IgD-negative memory B cell (primary cell): Measurements from ENCODE around the gene ABCD3. TPM values are rescaled to one million over a fixed set of nuclear protein-coding genes. Genes with fewer than 3 reads are reported as not detected.

Experiments
- H3K27ac Mint-ChIP-seq, 3 donors: one replicate each; pipeline ENCODE4 v1.8.0; 2020 to 2022; ENCODE audit warnings: mild to moderate bottlenecking in 3 of 3, mixed read lengths in 3 of 3, moderate library complexity in 1 of 3
- H3K27me3 Mint-ChIP-seq: one replicate; pipeline ENCODE4 v1.8.0; 2021; ENCODE audit warnings: mixed read lengths
- H3K36me3 Mint-ChIP-seq: one replicate; pipeline ENCODE4 v1.8.0; 2020; ENCODE audit warnings: mild to moderate bottlenecking, mixed read lengths
- H3K4me1 Mint-ChIP-seq, 3 donors: one replicate each; pipeline ENCODE4 v1.8.0; 2020 to 2022; ENCODE audit warnings: mixed read lengths in 3 of 3, mild to moderate bottlenecking in 1 of 3
- H3K4me3 Mint-ChIP-seq, 4 donors: one replicate each; pipeline ENCODE4 v1.8.0; 2020 to 2022; ENCODE audit warnings: mild to moderate bottlenecking in 4 of 4, mixed read lengths in 4 of 4, moderate library complexity in 3 of 4
- H3K9me3 Mint-ChIP-seq, 3 donors: one replicate each; pipeline ENCODE4 v1.8.0; 2020 to 2021; ENCODE audit warnings: mixed read lengths in 3 of 3, mild to moderate bottlenecking in 1 of 3
- polyA plus RNA-seq: library from polyadenylated mRNA; unstranded; fragments of 300-500 nt; fragmentation: Illumina TruSeq; gene quantifications from one replicate; pipeline ENCODE4 v1.2.3, GENCODE V29; 2021

ABCD3 gene
- polyA plus RNA-seq, 1 donor from 2014 or later = 9.0 TPM

- H3K9me3 Mint-ChIP-seq = peaks cover 0 to 3% (median 2%) of the 10 kb centered on the region in 3 donors
- H3K36me3 Mint-ChIP-seq = no peaks in the 10 kb centered on the region
- no peak overlapping the region for H3K4me3 Mint-ChIP-seq
- no peak overlapping the region for H3K27ac Mint-ChIP-seq
- H3K27me3 Mint-ChIP-seq = peaks cover 13% of the 10 kb centered on the region
- no peaks in the 10 kb centered on the region for H3K4me1 Mint-ChIP-seq
Measured at GRCh38 chr1:94396356-94397010, 21.7 kb upstream of the ABCD3 start.

GRCh38 chr1:94398356-94398755 lies 19.8 kb upstream of the ABCD3 start:
- no peaks in the 10 kb centered on the region for H3K4me1 Mint-ChIP-seq
- no peaks in the 10 kb centered on the region for H3K36me3 Mint-ChIP-seq
- H3K4me3 Mint-ChIP-seq = no peak overlapping the region
- no peak overlapping the region for H3K27ac Mint-ChIP-seq
- peaks cover 0 to 2% (median 0%) of the 10 kb centered on the region in 3 donors for H3K9me3 Mint-ChIP-seq
- peaks cover 7% of the 10 kb centered on the region for H3K27me3 Mint-ChIP-seq

DNA sequence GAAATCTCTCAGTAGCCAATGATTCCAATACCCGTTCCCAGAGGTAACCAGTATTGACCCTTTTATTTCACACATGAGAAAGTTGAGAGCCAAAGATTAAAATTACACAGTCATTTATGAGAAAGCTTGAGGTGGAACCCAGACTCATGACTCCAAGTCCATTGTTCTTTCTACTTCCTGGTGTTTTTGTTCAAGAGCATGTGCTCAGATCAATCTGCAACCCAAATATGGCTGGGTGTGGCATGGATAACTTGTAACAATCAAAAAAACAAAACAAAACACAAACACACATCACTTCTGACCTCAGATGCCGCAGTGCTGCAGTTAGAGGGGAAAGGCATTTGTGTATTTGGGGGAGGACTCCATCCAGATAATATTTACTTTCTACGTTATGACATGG lies 18.7 kb upstream of the ABCD3 start:
- peaks cover 0 to 2% (median 0%) of the 10 kb centered on the region in 3 donors for H3K9me3 Mint-ChIP-seq
- no peak overlapping the region for H3K4me3 Mint-ChIP-seq
- no peaks in the 10 kb centered on the region for H3K36me3 Mint-ChIP-seq
- H3K27me3 Mint-ChIP-seq = peaks cover 7% of the 10 kb centered on the region
- no peak overlapping the region for H3K27ac Mint-ChIP-seq
- no peaks in the 10 kb centered on the region for H3K4me1 Mint-ChIP-seq

GRCh38 chr1:94401206-94401605 lies 17.0 kb upstream of the ABCD3 start:
- Mint-ChIP-seq H3K4me1 (no peaks in the 10 kb centered on the region), H3K27me3 (peaks cover 12% of the 10 kb centered on the region), H3K36me3 (no peaks in the 10 kb centered on the region), H3K4me3 (no peak overlapping the region), H3K27ac (no peak overlapping the region), H3K9me3 (peaks cover 0 to 2% (median 0%) of the 10 kb centered on the region in 3 donors)

DNA sequence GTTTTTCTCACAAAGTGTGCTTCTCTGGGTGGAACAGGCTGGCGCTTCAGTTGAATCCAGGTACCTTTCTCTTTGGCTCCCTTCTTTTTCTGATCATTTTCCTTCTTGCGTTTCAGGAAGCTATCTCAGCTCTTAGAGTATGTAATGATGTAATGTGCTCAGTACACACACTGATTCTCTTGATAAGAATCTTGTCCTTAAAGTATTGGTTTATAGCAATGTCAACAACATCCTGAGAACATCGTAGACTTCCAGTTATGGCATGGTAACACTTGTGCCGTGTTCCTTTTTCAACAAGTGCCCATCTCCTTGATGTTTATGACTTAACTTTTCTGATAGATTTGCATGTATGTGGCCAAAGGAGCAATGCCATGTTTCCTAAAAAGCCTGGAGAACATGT lies 11.7 kb upstream of the ABCD3 start:
- Mint-ChIP-seq H3K27ac (no peak overlapping the region), H3K27me3 (peaks cover 14% of the 10 kb centered on the region), H3K36me3 (no peaks in the 10 kb centered on the region)

GRCh38 chr1:94408104-94408830 lies 9.9 kb upstream of the ABCD3 start:
- Mint-ChIP-seq H3K4me3 (no peak overlapping the region), H3K36me3 (no peaks in the 10 kb centered on the region), H3K9me3 (no peaks in the 10 kb centered on the region), H3K27ac (no peak overlapping the region), H3K4me1 (peaks cover 0 to 3% (median 2%) of the 10 kb centered on the region in 3 donors), H3K27me3 (peaks cover 11% of the 10 kb centered on the region)

More for the DNA sequence above, 11.7 kb upstream of the ABCD3 start:
- Mint-ChIP-seq H3K4me1 (peaks cover 0 to 2% (median 0%) of the 10 kb centered on the region in 3 donors), H3K4me3 (no peak overlapping the region), H3K9me3 (no peaks in the 10 kb centered on the region)

GRCh38 chr1:94411237-94411636 lies 7.0 kb upstream of the ABCD3 start:
- peaks cover 3% of the 10 kb centered on the region for H3K36me3 Mint-ChIP-seq
- peaks cover 0 to 3% (median 2%) of the 10 kb centered on the region in 3 donors for H3K4me1 Mint-ChIP-seq

DNA sequence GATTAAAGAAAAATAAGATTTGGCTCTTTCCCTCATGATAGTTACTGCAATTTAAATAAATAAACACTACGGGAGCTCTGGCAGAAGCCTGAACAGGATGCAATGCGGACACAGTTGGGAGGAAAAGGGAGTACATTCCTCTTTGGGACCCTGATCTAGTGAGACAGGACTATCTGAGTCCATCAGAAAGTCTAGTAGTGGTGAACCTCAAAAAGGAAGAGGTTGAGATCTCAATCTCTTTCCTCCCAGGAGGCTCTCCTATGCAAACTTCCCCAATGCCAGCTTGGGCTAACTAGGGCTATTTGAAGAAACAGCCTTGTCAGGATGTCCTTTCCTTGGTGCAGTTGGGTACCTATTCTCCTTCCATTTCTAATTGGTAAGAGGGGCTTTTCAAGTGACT lies 4.9 kb upstream of the ABCD3 start:
- no peaks in the 10 kb centered on the region for H3K9me3 Mint-ChIP-seq
- H3K4me3 Mint-ChIP-seq = no peak overlapping the region
- peaks cover 2% of the 10 kb centered on the region for H3K27me3 Mint-ChIP-seq
- H3K36me3 Mint-ChIP-seq = peaks cover 3% of the 10 kb centered on the region
- H3K27ac Mint-ChIP-seq = no peak overlapping the region
- H3K4me1 Mint-ChIP-seq = peaks cover 0 to 3% (median 2%) of the 10 kb centered on the region in 3 donors

More at GRCh38 chr1:94411237-94411636, 7.0 kb upstream of the ABCD3 start:
- Mint-ChIP-seq H3K9me3 (no peaks in the 10 kb centered on the region), H3K27me3 (peaks cover 9% of the 10 kb centered on the region), H3K27ac (no peak overlapping the region), H3K4me3 (no peak overlapping the region)

- Mint-ChIP-seq H3K27ac (no peak overlapping the region), H3K36me3 (peaks cover 3% of the 10 kb centered on the region), H3K4me3 (no peak overlapping the region), H3K27me3 (peaks cover 2% of the 10 kb centered on the region), H3K4me1 (peaks cover 13 to 15% (median 14%) of the 10 kb centered on the region in 3 donors), H3K9me3 (no peaks in the 10 kb centered on the region)
Measured at GRCh38 chr1:94416901-94417727, 1.1 kb upstream of the ABCD3 start.

DNA sequence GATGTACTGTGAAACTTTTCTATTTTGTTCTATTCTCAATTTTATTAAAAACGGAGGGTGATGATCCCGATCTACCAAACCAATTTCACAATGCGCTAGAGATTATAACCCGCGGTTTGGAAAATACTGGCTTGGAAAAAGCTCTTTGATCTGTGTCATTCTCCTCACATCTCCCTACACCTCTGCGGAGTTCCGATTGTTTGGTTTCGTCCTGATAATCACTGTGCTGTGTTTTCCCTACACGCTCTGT lies 536 bp upstream of the ABCD3 start:
- H3K4me1 Mint-ChIP-seq = peaks cover 15 to 19% (median 17%) of the 10 kb centered on the region in 3 donors
- no peak overlapping the region for H3K4me3 Mint-ChIP-seq
- no peak overlapping the region for H3K27ac Mint-ChIP-seq
- no peaks in the 10 kb centered on the region for H3K9me3 Mint-ChIP-seq
- H3K27me3 Mint-ChIP-seq = peaks cover 2% of the 10 kb centered on the region
- H3K36me3 Mint-ChIP-seq = peaks cover 3% of the 10 kb centered on the region

DNA sequence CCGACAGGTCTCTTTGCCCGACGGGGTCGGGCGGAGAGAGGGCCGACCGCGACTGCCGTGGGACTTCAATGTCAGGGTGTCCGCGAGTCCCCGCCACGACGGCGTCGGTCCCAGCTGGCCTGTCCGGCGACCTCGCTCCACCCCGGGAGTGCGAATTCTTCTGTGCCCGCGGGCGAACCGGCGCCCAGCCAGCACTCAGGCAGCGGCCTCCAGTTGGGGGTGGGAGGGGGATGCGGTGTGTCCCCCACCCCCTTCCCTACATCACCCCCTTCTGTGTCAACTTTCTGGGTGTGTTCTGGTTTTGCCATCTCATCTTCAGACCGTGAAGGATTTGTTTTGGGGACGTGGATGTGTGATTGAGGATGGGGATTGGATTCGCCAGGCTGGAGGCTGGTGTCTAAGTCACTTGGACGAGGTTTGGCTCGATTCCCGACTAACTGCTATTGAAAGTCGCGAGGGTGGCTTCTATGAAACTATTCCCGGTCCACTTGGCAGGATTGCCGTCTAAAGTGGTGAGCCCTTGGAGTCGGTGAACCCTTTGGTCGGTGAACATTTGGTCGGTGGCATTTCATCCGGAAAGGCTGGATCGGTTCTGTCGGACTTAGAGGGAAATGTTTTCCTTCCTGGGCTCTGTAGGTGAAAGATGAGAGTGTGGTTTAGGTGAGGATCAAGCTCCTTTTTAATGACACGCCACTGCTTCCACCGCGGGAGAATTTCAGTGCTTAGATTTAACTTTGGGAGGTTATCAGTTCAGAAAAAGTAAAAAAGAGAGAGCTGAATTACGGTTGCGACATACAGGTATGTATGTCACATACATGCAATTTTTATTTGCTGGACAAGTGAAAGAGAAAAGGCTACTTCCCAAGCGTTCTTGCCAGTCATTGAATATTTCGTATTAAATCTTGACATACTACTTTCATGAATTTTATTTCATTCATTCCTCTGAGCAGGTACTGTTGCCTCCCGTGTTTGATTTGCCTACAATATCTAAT lies 771 bp downstream of the ABCD3 start:
- peaks cover 15 to 23% (median 23%) of the 10 kb centered on the region in 3 donors for H3K4me1 Mint-ChIP-seq
- peak overlapping the region in 2 of 3 donors; percentile 13 to 60 for H3K27ac Mint-ChIP-seq
- peaks cover 2% of the 10 kb centered on the region for H3K27me3 Mint-ChIP-seq
- no peaks in the 10 kb centered on the region for H3K9me3 Mint-ChIP-seq
- peaks cover 3% of the 10 kb centered on the region for H3K36me3 Mint-ChIP-seq
- no peak overlapping the region for H3K4me3 Mint-ChIP-seq

GRCh38 chr1:94422115-94422820 lies 4.1 kb downstream of the ABCD3 start:
- Mint-ChIP-seq H3K4me3 (peak overlapping the region in 1 of 4 donors; percentile 24), H3K4me1 (peaks cover 19 to 34% (median 33%) of the 10 kb centered on the region in 3 donors), H3K27ac (no peak overlapping the region), H3K36me3 (no peaks in the 10 kb centered on the region), H3K27me3 (no peaks in the 10 kb centered on the region), H3K9me3 (no peaks in the 10 kb centered on the region)

DNA sequence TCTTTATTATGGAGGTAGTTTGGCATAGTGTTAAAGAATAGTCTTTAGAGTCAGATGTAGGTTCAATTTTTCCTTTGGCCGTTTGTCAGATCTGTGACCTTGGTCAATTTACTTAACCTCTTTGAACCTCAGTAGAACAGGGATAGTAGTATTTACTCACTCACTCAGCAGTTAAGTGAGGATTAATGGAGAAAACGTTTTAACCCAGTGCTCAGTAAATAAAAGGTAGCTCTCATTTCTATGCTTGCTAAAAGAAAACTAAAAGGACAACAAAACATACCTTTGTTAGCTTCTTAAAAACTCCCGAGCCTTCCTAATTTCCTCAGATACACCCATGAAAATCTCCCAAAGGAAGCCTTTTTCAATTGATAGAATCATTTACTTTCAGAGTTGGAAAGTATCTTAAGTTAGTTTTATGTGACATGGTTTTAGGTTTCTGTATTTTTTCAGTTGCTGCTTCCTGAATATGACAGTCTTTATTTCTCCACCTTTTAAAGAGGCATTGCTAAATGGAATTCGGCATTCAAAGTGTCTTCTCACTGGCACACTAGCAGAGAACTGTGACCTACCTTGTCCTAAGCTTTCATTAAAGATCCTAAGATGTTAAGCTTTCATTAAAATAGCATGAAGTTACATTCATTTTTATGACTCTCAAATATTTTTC lies 7.8 kb downstream of the ABCD3 start:
- Mint-ChIP-seq H3K27ac (no peak overlapping the region), H3K4me1 (peaks cover 12 to 27% (median 18%) of the 10 kb centered on the region in 3 donors), H3K27me3 (no peaks in the 10 kb centered on the region), H3K9me3 (peaks cover 2 to 12% (median 8%) of the 10 kb centered on the region in 3 donors), H3K36me3 (peaks cover 7% of the 10 kb centered on the region), H3K4me3 (no peak overlapping the region)
